GM21423 (cell line): ENCODE data around the gene BPIFB4.
A peak's percentile ranks its signal among the peaks of the same experiment; 100 is the strongest.
"Not testable (repeated sequence)": the region's sequence is repeated elsewhere in the genome, so short reads cannot be mapped to it uniquely, and the experiment has no call there.

Source experiments
- ATAC-seq: cut with Tn5 transposase; IDR thresholded peaks from one replicate; pipeline ENCODE4 v1.9.1; 2021; ENCODE audit warnings: mild to moderate bottlenecking, moderate library complexity; ENCODE audit not compliant: unreplicated experiment

Gene BPIFB4

DNA sequence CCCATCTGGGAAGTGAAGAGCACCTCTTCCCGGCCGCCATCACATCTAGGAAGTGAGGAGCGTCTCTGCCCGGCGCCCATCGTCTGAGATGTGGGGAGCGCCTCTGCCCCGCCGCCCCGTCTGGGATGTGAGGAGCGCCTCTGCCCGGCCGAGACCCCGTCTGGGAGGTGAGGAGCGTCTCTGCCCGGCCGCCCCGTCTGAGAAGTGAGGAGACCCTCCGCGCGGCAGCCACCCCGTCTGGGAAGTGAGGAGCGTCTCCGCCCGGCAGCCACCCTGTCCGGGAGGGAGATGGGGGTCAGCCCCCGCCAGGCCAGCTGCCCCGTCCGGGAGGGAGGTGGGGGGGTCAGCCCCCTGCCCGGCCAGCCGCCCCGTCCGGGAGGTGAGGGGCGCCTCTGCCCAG is 36.1 kb downstream of the BPIFB4 start:
- not testable (repeated sequence) for ATAC-seq

DNA sequence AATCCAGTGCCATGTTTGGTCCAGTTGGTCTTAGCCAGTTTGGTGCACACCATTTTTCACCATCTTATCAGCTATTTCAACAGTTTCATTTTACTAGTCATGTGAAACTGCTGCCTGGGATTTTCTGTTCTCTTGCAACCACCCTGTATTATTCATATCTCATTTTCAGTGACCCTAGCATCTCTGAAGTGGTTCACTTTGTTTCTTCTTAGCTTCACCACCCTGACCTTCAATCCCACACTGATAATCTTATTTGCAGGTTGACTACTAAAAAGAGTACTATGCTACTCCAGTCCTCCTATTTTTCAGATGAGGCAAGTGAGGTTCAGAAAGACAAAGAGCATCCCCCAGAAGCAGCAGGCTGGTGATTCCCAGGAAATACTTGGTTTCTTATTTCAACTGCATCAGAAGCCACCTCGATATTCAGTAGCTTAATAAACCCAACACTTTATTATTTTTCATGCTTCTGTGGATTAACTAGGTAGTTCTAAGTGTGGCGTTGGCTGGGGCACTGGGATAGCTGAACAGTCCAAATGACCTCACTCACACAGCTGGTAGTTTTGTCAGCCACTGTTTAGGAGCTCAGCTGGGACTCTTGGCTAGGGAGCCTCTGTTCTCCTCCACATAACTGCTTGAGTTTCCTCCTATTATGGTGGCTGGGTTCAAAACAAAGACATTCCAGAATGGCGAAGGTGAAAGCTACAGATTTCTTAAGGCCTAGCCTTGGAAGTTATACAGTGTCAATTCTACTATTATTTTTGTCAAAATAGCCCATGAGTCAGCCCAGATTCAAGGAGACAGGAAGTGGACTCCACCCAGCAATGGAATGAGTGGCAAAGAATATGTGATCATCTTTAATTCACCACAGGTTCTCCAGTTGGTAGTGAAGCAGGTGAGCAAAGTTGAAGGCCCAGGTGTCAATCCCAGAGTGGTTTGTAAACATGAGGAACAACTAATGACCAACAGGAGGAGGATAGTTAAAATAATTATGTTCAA is 40.6 kb downstream of the BPIFB4 start:
- peak; percentile 44 for ATAC-seq

DNA sequence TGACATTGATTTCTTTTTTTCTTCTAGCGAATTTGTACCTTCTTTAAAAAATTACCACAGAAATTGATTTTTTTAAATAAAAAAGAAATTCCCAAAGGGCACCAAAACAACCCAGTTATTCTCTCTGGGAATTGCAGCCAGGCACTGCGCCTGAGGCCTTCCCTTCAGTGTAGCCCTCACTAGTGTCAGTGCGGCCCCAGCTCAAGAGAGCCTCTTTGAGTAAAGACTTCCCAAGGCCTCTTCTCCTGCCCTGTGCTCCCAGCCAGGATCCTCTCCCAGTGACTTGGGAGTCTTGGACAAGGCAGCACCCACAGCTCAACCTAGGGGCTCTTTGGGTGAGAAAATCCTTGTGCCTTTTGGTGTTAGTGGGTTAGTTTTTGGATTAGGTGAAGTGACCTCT is 41.5 kb downstream of the BPIFB4 start:
- ATAC-seq, result no peak

DNA sequence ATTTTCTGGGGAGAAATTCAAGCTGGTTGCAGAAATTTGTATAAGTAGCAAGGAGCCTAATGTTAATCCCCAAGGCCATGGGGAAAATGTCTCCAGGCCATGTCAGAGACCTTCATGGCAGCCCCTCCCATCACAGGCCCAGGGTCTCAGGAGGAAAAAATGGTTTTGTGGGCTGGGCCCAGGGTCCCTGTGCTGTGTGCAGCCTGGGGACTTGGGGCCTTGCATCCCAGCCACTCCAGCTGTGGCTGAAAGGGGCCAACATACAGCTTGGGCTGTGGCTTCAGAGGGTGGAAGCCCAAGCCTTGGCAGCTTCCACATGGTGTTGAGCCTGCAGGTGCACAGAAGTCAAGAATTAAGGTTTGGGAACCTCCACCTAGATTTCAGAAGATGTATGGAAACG is 42.9 kb downstream of the BPIFB4 start:
- ATAC-seq, result not testable (repeated sequence)

DNA sequence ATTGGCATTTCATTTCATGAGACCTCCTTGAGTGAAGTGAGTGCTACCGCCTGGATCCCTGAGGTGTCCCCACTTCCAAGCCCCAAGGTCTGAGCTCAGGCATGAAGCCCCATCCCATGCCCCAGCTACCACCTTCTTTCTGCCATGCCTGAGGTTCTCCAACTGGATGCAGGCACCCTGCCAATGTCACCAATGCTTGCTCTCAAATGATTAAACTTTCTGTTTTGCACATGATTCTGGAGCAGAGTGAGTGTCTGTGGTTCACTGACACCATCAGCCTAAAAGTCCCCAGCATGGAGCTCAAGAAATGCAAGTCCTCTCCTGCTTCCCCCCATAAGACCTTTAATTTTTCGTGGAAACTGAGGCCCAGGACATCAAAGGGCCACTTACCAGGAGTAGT is 44.8 kb downstream of the BPIFB4 start:
- ATAC-seq, result no peak

DNA sequence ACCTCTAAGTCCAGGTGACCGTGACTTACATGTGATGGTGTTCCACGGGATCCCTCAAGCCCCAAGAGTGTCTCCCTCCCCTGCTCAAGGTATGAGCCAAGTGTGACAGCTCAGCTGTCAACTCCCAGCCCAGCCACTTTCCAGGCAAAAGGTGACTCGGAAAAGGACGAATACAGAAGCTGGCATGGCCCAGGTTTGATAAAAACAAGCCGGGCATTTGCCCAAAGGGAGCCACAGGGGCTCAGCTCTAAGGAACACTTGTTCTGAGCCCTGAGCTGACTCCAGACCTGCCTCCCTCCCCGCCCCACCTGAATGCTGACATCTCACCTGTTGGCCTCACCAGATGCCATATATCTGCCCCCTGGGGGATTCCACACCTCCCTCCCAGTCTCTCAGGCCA is 45.6 kb downstream of the BPIFB4 start:
- no peak for ATAC-seq

DNA sequence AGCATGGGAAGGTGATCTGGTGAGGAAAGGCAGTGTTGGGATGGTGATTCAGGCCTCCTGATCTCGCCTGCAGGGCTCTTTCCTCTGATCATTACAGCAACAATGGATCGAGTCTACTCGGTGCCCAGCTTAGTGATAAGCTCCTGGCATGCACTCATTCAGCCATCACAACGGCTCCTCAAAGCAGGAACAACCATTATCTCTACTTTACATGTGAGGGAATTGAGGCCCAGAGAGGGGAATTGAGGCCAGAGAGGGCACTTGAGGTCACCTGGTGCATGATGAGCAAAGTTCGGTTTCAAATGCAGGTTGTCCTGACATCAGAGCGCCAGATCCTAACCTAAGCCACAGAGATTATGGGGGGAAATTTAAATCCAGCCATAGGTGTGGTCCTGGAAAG is 46.5 kb downstream of the BPIFB4 start:
- ATAC-seq, result no peak

DNA sequence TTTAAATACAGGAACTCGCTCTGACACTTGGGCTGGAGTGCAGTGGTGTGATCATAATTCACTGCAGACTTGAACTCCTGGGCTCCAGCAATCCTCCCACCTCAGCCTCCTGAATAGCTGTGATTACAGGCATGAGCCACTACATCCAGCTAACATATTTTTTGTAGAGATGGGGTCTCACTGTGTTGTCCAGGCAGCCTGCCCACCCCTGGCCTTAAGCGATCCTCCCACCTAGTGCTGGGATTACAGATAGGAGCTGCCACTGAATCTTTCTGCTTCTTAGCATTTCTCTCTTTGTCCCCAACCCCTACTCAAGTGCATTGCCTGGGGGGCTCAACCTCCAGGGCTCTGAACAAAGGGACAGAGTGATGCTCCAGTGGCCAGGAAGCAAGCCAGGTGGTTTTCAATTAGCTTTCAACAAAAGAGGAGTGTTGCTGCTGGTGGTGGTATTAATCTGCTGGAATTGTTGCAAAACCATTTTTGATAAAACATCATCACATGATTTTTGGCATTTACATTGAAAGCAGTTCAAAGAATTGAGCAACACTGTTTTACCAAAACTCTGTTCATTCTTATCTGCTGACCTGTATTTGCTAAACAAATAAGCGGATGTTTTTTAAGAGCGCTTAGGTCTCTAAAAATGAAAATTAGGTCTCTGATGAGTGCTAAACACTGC is 48.1 kb downstream of the BPIFB4 start:
- ATAC-seq, result no peak

DNA sequence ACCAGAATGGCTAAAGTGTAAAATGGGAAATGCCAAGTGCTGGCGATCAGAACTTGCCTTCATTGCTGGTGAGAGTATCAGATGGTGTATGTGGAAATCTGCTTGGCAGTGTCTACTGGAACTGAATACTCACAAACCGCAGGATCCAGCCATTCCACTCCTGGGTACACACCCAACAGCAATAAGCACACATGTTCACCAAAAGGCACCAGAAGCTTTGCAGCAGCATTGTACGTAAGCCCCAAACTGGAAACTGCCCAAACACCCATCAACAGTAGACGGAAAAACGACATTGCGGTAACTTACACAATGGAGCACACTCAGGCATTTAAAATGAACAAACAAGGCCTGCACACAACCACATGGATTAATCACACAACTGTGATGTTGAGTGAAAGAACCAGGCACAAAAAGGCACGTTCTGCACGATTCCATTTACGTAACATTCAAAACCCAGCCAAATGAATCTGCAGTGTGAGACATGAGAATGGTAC is 51.2 kb downstream of the BPIFB4 start:
- ATAC-seq, result no peak

DNA sequence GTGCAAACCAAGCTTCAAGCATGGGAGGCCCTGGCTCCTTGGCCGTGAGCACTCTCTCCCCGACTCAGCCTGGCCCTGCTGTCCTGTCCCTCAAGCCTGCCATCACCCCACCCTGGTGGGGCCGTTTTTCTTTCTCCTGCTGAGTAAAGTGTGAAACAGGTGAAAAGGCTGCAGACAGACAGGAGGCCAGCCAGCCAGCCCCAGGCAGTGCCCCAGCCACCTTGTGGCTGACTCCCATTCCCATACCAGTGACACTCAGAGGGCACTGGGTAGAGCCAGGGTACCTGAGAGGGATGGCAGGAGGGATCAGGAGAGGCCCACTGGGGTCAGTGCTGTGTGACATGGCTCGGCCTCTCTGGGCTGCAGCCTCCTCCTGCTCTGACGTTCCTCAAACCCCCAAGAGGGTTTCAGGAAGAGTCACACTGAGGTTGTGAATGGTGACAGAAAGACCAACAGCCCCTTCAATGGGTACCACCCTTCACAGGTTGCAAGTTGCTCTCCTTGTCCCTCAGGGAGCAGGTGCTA is 52.6 kb downstream of the BPIFB4 start:
- ATAC-seq, result no peak

DNA sequence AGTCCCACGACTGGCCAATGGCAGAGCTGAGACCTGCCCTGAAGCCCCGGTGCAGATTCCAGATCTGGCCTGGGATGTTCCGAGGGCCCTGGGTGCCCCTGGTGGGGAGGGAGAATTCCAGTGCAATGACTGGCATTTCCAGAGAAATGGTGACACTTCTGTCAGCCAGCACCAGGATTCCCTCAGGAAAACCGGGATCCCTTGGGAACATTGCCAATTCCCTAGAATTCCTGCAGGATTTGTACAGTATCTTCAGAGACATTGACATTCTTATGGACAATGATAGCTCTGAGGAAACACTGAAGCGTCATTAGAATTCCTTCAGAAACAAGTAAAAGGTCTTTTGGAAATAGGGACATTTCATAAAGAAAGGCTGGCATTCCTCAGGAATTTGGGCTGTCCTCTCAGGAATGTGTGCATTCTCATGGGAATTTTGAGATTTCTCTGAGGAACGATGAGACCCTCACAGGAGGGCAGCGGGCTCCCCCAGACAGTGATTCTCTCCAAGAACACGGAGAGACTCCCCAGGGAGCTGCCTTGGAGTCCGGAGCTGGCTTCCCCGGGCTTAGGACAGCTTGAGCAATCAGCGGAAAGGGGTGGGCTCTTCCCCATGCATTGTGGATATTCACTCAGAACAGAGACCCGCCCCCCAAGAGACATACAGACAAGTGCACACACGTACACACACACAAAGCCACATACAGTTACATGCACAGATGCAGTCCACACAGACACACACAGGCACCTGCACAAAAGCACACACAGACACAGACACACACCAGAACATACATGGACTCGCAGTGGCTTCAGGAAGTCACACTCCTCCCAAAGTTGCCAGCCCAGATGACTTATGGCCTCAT is 53.3 kb downstream of the BPIFB4 start:
- ATAC-seq, result no peak

DNA sequence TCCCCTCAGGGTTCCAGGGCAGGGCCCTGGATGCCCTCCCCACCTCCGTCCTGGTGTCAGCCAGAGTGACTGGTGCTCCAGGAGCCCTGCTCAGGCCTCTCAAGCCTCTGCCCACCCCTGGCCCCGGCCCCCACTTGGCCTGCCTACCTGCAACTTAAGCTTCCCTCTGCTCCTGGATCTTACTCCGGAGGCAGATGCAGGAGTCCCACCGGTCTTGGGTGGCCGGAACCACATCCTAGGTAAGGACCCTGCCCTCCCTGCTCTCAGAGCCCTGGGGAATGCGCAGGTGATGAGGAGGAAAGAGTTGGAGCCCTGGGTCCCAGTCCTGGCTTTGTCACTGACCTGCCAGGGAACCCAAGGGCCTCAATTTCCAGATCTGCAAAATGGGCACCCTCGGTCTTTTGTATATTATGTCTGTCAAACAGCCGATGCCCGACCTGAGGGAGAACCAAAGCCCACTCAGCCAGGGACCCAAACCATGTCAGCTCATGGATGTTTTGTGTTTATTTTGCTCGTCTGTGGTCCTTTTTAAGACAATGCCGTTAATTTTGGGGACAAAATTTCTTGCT is 54.0 kb downstream of the BPIFB4 start:
- ATAC-seq, result no peak

DNA sequence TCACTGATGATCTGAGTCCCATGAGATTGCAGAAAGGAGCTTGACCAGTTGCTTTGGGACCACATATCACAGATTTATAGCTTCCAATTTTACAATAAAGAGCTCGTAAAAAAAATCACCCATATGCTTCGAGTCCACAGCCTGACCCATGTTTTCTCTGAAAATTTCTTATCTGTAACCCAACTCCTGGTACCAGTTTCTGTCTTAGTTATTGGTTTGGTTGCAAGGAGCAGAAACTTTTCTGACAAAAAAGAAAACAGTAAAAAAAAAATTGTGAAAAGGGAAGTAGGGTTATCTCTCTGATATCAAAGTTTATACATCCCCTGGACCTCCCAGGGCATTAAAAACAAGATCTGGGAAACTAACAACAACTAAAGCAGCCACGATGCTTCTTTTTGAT is 57.8 kb downstream of the BPIFB4 start:
- no peak for ATAC-seq

DNA sequence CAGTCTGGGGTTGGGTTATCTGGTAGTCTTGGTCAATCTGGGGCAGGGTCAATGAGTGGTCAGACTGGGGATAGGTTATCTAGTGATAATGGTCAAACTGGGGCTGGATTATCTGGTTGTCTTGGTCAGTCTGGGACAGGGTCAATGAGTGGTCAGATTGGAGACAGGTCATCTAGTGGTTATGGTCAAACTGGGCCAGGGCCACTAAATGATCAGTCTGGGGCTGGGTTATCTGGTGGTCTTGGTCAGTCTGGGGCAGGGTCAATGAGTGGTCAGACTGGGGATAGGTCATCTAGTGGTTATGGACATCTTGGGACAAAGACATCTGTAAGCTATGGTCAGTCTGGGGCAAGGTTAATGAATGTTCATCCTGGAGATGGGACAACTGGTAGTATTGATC is 60.0 kb downstream of the BPIFB4 start:
- ATAC-seq, result no peak

DNA sequence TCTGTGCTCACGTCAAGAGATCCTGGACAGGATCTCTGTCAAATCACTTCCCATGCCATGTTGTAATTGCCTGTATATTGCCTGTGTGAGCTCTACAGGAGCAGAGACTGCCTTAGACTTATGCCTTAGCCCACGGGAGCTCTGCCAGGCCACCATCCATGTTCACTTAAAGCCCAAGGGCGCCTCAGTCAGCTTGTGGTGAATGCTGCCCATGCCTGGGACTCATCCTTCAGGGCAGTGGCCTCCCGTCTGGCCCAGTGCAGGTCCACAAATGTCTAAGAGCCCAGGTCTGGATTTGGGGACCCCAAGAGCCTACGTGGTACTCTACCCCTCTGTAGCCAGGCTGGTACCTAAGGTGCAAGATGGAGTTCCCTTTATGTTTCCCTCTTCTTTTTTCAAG is 66.1 kb downstream of the BPIFB4 start:
- ATAC-seq, result no peak

DNA sequence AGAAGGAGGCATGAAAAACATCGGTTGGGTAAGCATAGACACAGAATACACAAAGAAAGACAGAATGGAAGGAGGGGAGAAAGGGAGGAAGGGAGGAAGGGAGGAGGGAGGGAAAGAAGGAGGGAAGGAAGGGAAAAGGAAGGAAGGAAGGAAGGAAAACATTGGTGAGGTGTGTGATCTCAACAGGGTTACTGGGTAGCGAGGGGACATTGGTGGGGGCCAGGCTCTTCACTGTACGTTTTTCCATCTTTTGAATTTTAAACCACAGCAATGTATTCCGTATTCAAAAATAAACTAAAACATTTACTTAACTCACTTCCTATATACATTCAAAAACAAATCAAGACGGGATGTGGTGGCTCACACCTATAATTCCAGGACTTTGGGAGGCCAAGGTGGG is 67.9 kb downstream of the BPIFB4 start:
- no peak for ATAC-seq

DNA sequence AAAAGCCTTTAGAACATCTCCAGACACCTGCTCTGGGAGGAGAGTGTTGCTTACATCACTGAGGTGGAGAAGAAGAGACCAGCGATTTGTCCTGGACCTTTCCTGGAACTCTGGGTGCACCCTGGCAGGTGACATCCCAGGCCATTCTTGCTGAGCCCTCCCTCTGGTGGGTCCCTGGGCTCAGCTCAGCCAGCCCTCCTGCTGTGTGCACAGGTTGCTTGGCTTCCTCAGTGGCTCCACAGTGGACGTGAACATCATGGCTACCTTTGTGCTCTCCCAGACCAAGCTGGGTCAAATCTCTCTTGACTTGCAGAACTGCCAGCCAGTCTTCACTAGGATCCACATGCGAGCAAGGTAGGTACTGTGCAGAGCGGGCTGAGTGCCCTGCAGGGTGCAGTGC is 68.6 kb downstream of the BPIFB4 start:
- ATAC-seq, result no peak

DNA sequence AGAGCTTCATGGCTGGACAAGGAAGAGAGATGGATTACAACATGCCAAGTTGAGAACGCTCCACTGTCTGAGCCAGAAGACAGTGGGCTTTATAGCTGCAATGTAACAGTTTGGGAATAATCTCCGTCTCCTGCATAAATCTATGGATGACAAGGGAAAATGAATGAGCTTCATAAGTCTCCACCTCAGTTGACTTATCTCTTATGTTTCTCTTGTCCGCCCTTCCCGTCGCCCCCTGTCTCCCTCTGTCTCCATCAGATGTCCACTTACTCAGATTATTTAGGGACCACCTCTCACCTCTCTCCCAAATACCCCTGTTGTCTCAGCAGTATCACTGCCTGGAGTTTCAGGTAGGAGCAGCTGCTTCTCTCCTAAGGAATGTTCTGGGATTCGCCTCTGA is 74.8 kb downstream of the BPIFB4 start:
- no peak for ATAC-seq

DNA sequence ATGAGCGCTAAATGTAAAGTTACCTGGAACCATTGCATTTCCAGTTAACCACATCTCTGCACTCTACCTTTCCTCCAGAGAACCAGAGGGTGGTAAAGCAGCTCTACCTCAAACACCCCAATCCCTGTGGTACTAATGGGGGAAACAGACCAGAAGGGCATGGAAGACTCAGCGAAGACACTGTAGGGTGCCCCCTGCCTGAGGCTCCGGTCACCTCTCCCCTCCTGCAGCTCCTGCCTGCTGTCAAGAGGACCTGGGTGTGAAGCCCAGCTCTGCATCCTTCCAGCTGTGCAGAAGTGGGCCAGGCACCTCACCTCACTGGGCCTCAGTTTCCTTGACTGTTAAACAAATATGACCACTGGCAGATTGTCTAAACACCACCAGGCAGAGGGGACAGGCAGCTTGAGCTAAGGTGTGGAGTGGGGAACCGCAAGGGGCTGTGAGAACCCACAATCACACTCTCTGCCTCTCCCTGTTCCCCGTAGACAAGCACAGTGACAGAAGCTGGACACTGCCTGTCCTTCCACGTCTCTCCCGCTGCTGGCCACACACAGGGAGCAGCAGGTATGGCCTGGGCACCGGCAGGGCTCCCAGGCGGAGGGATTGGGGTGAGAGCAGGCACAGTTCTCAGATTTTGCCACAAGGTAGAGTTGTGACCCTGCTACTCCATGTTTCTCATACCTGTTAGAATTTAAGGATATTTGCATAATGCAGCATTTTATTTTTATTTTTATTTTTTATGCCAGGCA is 79.4 kb downstream of the BPIFB4 start:
- ATAC-seq, result no peak

DNA sequence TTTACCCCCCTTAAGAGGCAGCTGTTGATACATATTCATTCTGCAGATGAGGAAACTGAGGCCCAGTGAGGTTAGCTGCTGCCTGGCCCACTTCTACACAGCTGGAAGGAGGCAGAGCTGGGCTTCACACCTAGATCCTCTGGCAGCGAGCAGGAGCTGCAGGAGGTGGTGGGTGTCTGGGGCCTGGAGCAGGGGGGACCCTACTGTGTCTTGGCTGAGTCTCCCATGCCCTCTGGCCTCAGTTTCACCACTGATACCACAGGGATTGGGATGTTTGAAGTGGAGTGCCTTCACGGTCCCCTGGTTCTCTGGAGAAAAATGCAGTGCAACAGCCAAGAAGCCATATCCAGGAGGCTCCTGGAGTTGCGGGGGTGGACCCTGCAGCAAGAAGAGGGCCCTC is 80.3 kb downstream of the BPIFB4 start:
- ATAC-seq, result no peak
